Pericardium fibroblast (primary cell): Measurements from ENCODE around the gene MEGF8. TPM values are rescaled to one million over a fixed set of nuclear protein-coding genes. Genes with fewer than 3 reads are reported as not detected.

Source experiments
- total RNA-seq: library from RNA; depleted of rRNA; stranded (reverse); fragments of >200 nt; gene quantifications from 2 replicates; pipeline ENCODE4 v1.2.3, GENCODE V29; 2015

Gene MEGF8, protein sequence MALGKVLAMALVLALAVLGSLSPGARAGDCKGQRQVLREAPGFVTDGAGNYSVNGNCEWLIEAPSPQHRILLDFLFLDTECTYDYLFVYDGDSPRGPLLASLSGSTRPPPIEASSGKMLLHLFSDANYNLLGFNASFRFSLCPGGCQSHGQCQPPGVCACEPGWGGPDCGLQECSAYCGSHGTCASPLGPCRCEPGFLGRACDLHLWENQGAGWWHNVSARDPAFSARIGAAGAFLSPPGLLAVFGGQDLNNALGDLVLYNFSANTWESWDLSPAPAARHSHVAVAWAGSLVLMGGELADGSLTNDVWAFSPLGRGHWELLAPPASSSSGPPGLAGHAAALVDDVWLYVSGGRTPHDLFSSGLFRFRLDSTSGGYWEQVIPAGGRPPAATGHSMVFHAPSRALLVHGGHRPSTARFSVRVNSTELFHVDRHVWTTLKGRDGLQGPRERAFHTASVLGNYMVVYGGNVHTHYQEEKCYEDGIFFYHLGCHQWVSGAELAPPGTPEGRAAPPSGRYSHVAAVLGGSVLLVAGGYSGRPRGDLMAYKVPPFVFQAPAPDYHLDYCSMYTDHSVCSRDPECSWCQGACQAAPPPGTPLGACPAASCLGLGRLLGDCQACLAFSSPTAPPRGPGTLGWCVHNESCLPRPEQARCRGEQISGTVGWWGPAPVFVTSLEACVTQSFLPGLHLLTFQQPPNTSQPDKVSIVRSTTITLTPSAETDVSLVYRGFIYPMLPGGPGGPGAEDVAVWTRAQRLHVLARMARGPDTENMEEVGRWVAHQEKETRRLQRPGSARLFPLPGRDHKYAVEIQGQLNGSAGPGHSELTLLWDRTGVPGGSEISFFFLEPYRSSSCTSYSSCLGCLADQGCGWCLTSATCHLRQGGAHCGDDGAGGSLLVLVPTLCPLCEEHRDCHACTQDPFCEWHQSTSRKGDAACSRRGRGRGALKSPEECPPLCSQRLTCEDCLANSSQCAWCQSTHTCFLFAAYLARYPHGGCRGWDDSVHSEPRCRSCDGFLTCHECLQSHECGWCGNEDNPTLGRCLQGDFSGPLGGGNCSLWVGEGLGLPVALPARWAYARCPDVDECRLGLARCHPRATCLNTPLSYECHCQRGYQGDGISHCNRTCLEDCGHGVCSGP (N-terminal part only)
- 25.9 and 32.7 TPM in 2 replicates for total RNA-seq

DNA sequence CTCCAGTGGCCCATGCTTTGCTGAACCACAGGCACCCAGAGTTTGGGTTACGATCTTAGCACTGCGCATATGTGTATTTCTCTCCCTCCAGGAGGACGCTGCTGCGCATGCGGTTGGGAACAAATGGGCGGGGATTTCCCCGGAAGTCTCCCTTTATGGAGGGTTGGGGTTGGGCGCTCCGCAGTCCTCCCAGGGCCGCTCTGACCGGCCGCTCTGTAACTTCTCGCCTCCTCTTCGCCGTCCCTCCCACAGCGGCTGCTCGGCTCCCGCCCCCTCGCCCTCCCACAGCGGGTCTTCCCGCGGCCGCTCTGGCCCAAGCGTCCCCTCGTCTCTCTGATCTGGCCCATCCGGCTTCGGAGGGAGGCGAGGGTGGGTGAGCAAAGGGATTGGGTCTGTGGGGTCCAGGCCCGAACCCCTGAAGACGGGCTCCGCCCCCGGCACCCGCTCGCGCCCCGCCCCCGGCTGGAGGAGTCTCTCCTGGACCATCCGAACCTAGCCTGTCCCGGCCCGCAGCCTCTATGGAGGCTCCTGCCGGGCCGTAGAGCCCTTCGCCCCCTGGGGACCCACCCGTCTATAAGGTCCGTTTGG lies at the start of gene MEGF8:
Gene MEGF8, plus strand, starts transcription at position 328 of the 588 bp plus-strand sequence. CDS start 609 bp downstream, outside the sequence.

DNA sequence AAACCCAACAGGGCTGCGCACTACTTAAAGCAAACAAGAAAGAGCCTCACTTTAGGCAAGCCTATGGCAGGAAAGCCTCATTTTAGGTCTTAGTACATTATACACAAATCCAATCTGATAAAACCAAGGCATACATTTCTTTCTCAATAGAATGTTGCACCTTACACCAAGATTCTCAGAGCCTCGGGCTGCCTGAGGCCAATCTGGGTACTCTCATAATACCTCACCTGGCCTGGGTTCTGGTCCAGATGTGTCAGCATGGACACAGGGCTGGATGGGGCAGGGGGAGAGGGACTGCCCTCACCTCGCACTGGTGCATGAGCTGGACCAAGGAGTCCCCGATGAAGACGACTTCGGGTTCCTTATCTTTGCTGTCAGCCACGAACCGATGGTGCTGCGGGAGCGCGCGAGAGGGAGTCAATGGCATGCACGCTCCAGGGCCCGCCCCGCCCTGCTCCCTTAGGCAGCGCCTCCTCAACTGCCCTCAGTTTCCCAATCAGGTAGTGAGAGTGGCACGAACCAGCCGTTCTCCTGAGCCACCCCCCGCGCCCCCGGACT lies 23.7 kb upstream of the MEGF8 start, which contains the start of gene PRR19:
Gene PRR19, plus strand, starts transcription at position 487 of the 558 bp plus-strand sequence. CDS start 7,453 bp downstream, outside the sequence.

DNA sequence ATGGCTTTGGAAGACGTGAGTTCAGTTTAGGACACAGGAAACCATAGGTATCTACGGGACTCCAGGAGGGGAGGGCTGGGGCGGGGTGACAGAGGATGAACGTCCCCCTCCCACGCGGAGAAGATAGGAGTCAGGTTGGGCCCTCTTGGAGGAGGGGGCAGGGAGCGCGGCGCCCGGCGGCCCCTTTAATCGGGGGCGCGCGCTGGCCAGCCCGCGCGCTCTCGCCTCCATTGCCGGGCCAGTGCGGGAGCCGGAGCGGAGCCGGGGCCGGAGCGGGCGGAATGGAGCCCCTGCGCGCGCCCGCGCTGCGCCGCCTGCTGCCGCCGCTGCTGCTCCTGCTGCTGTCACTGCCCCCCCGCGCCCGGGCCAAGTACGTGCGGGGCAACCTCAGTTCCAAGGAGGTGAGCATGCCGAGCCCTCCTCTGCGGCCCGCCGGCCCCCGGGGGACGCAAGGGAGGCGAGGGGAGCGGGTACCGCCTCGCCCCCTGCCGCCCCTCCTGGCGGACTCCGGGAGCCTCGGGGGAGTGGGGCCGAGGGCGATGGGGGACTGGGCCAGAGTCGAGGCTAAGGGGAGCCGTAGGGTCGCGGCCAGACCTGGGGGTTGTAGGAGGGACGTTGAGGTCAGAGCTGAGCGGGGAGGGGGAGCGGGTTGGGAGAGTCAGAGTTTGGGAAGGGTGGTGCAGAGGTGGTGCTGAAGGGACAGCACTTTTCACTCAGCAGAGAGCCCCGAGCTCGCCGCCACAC lies 12.2 kb upstream of the MEGF8 start, which contains the start of gene TMEM145:
Gene TMEM145, plus strand, starts transcription at position 214 of the 744 bp plus-strand sequence. Its CDS starts 68 bp downstream, at position 282.

DNA sequence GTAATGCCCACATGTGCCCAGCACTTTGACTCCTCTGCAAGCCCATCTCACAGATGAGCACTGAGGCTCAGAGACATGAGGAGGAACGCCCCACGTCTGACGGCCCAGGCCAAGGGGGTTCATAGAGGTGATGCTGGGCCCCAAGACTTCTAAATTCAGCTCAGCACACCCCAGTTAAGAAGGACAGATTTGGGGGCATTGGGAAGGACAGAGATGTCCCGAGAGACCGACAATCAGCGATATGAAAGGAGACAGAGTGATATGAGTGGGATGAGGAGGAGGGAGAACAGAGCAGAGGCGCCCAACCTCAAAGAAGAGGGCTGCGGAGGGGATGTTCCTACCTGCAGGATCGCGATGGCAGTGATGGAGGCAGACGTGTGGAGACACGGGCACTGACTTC lies 64.5 kb downstream of the MEGF8 start, which contains the start of gene CNFN:
Gene CNFN, minus strand, starts transcription at position 399 of the 400 bp plus-strand sequence. CDS start 1,260 bp downstream, outside the sequence.

DNA sequence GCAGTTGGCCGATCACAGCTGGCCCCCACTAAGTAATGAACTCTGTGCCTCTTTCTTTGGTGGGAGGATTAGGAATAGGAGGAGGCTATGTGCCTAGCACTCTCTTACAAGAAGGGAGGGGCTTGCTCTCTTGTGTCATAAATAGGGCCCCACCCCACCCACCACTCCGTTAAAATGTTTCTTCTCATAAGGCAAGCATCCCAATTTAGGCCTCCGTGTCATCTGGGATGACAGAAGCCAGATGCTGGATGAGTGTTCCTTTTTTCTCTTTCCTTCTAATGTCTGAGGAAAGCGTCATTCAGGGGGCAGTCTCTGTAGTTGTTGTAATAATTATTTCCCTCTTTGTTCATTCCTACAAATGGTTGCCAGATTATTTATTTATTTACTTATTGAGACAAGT lies 101.9 kb downstream of the MEGF8 start, which contains the start of gene LIPE:
Gene LIPE, minus strand, starts transcription at position 76 of the 400 bp plus-strand sequence. CDS start 239 bp downstream, outside the sequence.

Other genes with a start within 250 kb of the MEGF8 start
- gene ZNF574, start 249.5 kb upstream of the MEGF8 start, total RNA-seq = 12.5 and 20.0 TPM in 2 replicates
- gene POU2F2, start 193.2 kb upstream of the MEGF8 start, total RNA-seq = not detected in 2 replicates
- 12.0 and 13.4 TPM in 2 replicates for gene DEDD2, start 108.0 kb upstream of the MEGF8 start, total RNA-seq
- gene ZNF526, start 105.3 kb upstream of the MEGF8 start, total RNA-seq = 4.3 and 8.2 TPM in 2 replicates
- 16.3 and 17.9 TPM in 2 replicates for gene GSK3A, start 83.0 kb upstream of the MEGF8 start, total RNA-seq
- gene ERF, start 70.5 kb upstream of the MEGF8 start, total RNA-seq = 36.2 and 47.7 TPM in 2 replicates
- gene CIC, start 56.4 kb upstream of the MEGF8 start, total RNA-seq = 42.0 and 69.8 TPM in 2 replicates
- 0.35 and 8.3 TPM in 2 replicates for gene PRR19, start 23.5 kb upstream of the MEGF8 start, total RNA-seq
- gene PAFAH1B3, start 23.0 kb upstream of the MEGF8 start, total RNA-seq = 16.9 and 27.4 TPM in 2 replicates
- gene TMEM145, start 12.3 kb upstream of the MEGF8 start, total RNA-seq = not detected in 2 replicates
- 1.6 and 1.8 TPM in 2 replicates for gene CNFN, start 64.7 kb downstream of the MEGF8 start, total RNA-seq
- gene LIPE, start 101.8 kb downstream of the MEGF8 start, total RNA-seq = 4.0 and 10.7 TPM in 2 replicates
- not detected in 2 replicates for gene CXCL17, start 117.3 kb downstream of the MEGF8 start, total RNA-seq
- gene CEACAM1, start 202.8 kb downstream of the MEGF8 start, total RNA-seq = 0.12 TPM in 1 of 2 replicates, not detected in the other